GM12872 (cell line): ENCODE data around the gene TAAR2.

Source experiments
- TF ChIP-seq, protein P1 (sequence below): IDR thresholded peaks from 3 replicates; pipeline ENCODE4 v1.5.1; 2011; ENCODE audit warnings: low read depth, mild to moderate bottlenecking, low read length, moderate library complexity; ENCODE audit not compliant: insufficient read depth

TAAR2 gene

DNA sequence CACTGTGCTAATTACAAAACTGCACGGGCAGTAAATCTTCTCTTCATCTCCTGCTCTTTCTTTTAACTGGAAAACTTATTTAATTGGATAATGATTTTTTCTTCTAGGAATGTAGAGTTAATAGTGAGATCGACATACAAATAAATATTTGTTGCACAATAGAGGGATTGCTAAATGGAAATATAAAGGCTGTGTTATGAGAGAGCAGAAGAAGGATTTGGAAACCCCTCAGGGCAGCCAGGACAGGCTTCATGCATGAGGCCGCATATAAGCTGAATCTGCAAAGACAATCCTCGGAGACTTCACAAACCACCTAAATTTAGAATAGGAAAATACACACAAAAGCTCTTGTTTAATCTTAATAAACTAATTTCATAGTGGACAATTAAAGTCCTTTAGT lies 37.8 kb upstream of the TAAR2 start:
- TF ChIP-seq, protein P1, sequence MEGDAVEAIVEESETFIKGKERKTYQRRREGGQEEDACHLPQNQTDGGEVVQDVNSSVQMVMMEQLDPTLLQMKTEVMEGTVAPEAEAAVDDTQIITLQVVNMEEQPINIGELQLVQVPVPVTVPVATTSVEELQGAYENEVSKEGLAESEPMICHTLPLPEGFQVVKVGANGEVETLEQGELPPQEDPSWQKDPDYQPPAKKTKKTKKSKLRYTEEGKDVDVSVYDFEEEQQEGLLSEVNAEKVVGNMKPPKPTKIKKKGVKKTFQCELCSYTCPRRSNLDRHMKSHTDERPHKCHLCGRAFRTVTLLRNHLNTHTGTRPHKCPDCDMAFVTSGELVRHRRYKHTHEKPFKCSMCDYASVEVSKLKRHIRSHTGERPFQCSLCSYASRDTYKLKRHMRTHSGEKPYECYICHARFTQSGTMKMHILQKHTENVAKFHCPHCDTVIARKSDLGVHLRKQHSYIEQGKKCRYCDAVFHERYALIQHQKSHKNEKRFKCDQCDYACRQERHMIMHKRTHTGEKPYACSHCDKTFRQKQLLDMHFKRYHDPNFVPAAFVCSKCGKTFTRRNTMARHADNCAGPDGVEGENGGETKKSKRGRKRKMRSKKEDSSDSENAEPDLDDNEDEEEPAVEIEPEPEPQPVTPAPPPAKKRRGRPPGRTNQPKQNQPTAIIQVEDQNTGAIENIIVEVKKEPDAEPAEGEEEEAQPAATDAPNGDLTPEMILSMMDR = no peak

DNA sequence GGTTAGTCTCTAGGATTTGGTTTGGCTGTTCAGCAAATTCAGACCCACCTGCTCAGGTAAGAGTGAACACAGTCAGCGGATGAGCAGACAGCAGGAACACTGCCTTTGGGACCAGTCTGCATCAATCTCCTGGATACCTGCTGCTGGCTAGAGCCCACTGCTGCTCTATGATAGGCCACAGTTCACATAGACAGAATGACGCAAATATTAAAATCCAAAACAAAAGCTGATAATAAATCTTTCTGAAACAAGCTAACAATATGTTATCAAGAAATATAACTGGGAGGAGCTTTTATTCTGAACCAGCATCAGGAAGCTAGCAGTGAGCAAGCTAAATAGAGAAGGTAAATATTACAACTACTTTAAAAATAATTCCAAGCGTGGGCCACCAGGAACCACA lies 35.0 kb upstream of the TAAR2 start, which contains the start of gene TAAR1:
TAAR1 (minus strand) TSS at position 101 of the 400 bp plus-strand sequence. CDS start 13,179 bp downstream, outside the sequence.
- TF ChIP-seq, protein P1 = no peak

DNA sequence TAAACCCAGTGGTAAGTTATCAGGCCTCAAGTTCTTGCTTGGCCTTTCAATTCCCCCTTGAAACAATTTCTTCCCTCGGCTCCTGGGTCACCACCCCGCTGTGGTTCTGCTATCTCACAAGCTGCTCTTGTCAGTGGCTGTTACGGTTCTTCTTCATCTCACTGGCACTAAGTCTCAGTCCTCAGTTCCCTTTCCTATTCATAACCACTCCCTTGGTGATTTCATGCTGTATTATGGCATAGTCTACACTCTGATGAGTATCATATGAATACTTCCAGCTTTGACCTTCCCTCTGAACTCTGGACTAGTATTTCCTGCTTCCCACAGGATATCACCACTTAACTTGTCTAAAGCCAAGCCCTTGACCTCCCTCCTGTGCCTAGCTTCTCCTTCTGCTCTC lies 27.0 kb upstream of the TAAR2 start:
- TF ChIP-seq, protein P1 = no peak

DNA sequence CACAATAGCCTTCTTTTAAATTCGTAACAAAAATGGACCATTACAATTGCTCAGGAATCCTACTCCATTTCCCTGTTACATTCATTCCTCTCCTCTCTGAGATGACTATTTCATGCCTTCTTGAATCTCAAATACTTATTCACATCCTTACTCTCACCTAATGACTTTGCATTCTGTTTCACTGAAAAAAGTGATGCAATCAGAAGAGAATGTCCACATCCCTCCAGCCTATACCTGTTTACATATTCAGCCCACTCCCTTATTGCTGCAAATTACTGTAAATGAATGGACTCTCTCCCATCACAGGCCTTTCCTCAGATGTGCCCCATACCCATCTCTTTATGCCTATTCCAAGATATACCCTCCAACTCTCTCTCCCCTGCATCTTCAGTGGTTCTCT lies 26.4 kb upstream of the TAAR2 start:
- TF ChIP-seq, protein P1 = no peak

DNA sequence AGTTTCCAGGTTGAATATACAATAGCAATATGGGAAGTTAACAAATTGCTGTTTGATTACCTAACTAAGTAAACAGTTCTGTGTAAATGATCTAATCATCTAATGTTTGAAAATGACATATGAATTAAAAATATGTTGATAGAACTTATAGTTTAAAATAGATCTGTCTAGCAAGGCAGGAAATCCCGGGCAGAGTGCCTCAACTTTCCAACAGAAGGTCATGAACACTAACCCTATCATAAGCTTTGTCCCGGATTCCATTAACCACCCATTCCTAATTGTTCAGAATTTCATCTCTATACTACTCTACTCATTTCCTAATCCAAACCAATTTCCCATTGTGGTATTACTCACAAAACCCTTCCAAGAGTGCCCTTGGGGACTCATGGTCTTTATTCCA lies 24.8 kb upstream of the TAAR2 start:
- TF ChIP-seq, protein P1 = no peak

DNA sequence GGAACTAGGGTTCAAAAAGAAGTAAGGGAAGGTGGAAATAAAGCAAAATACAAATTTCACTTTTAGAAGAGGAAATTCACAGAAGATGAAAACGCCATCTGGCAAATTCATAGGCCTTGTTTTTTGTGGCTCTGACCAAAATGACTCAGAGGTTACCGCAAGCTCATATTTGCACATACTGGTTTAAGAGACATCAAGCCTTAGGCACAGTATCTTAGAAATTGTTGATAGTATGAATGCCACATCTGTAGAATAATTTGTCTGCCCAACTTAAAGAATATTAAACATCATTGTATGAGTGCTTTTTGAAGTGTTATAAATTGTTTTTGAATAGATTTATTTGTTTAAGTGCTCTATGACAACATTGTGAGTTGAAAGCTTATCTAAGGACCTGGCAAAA lies 24.3 kb upstream of the TAAR2 start:
- TF ChIP-seq, protein P1 = no peak

DNA sequence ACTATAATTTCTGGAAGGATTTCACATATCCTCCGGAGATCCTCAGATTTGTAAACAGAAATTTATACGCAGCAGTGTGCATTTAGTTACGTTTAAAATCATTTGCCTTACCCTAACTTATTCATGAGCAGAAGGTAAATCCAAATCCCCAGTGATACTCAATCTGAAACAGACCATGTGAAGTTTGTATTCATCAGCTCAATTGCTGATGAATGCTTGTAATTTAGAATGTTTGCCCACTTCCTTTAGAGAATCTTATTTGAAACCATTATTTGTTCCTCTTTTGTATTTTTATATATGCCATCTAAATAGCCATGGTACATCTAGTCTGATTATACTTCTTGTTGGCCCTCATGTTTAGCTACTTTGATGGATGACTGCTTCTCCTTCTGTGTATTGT lies 19.5 kb upstream of the TAAR2 start:
- TF ChIP-seq, protein P1 = no peak

DNA sequence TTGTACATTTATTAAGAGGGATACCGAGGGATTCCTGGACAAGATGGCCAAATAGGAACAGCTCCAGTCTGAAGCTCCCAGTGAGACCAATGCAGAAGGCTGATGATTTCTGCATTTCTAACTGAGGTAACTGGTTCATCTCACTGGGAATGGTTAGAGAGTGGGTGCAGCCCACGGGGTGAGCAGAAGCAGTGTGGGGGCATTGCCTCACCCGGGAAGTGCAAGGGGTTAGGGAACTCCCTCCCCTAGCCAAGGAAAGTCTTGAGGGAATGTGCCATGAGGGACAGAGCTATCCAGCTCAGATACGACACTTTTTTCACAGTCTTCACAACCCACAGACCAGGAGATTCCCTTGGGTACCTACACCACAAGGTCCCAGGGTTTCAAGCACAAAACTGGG lies 10.7 kb upstream of the TAAR2 start:
- TF ChIP-seq, protein P1 = no peak
